ENCODE measurements around the gene CACHD1.

CACHD1 gene

GRCh38 chr1:64473367-64473766 is 3.4 kb downstream of the CACHD1 start:
- DNase-seq (ENCODE audit: low read depth) = no peak

DNA sequence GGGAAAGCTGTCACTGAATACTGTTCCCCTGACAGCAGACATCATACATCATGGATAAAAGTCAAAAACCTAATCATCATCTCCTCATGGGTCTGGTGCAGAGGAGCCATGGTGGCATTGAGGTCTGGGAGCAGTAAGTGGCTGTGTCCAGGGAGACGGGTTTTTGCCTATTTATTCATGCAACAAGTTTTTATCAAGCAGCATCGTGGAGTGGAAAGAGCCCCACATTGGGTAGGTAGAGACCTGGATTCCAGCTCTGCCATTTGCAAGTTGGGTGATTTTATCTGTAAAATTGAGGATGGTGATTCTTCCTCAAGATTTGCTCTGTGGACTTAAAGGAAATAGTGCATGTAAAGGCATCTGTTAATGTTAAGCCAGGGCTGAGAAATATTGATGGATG is 4.2 kb downstream of the CACHD1 start:
- no peak for DNase-seq (ENCODE audit: low read depth)

- DNase-seq (ENCODE audit: low read depth) = no peak
Observed at GRCh38 chr1:64474665-64475439, 4.9 kb downstream of the CACHD1 start.

- no peak for DNase-seq (ENCODE audit: low read depth)
Observed at GRCh38 chr1:64476251-64476952, 6.5 kb downstream of the CACHD1 start.

GRCh38 chr1:64478594-64479470 is 8.9 kb downstream of the CACHD1 start:
- DNase-seq (ENCODE audit: low read depth) = no peak

DNA sequence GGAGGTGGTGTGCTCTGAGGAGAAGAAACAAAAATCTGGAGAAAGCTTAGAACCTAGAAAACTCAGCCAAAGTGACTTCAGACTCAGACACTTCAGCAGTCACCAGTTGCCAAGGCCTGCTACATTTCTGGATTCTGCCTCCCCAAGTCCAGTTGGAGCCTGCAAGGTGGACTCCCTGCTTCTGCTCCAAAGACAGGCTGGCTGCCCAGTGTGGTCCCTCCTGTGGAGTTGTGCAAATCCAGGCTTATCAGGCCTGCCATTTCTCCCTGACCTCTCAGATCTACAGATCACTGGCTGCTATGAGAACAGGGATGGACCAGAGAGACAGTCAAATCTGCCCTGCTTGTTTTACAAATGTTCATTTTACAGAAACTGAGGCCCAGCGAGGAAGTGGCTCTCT is 9.9 kb downstream of the CACHD1 start:
- no peak for DNase-seq (ENCODE audit: low read depth)

DNA sequence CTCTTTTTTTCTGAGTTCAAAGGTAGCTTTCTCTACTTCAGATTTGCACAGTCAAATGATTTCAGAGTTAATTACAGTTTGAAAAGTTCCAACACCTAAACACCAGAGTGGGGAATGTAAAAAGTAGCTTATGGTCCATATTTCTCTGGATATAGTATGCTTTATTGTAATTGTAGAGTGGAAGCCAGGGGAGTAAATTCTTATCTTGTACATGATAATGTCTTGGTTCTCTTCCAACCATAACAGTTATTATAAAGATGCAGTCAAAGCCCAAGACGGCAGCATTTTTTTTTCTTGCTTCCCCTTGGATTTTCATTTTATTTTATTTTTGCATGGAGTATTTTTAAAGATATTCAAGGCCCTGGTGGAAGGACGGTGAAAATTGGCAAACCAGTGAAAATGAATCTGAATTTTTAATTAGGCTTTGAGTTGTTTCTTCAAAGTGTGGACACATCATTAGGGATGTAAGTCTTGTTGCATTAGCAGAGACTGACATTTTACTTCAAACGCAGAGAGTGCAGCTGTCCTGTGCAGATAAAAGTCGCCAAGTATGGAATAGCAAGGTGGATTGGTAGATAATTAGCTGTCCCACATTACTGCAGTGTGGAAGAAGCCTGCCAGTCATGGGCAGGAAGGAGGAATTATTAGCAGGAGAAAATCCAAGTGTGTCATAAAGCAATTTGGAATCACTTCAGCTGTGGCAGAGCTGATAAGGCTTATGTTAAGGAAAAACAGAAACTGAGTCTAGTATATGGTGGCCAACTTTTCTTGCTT is 11.3 kb downstream of the CACHD1 start:
- no peak for DNase-seq (ENCODE audit: low read depth)

DNA sequence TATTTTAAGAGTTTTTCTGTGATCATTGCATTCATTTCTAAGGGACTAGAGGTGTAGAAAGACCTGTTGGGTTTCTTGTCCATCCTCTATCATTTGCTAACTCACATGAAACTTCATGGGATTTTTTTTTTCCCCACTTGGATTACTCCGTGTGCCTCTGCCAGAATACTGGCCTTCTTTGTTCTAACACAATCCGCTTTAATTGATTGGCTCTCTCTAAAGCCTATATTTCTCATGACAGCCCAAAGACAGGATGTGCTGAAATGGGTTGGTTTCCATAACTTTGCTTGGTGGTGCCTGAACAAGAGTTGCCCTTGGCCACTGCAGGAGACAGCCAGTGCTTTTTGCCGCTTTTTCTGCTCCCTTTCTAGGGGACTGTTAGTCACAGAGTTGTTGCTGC is 12.2 kb downstream of the CACHD1 start:
- no peak for DNase-seq (ENCODE audit: low read depth)

DNA sequence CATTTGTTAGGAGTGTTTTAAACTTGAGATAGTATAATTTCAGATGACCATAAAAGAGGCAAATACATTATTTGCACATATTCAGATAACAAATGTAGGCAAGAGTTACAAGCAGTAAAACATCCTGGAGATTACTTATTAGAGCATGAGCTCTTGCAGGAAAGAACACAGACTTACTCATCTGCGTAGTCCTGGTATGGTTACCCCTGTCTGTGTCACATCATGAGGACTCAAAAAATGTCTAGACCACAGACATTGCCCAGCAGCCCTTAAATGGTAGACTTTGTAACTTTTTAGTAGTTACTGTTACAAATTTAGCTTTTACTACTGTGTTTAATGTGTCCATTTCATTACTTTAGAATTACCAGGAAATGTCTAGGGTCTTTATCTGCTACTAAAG is 12.8 kb downstream of the CACHD1 start:
- DNase-seq (ENCODE audit: low read depth) = no peak

GRCh38 chr1:64483731-64484414 is 13.9 kb downstream of the CACHD1 start:
- no peak for DNase-seq (ENCODE audit: low read depth)

GRCh38 chr1:64484651-64485050 is 14.7 kb downstream of the CACHD1 start:
- no peak for DNase-seq (ENCODE audit: low read depth)

GRCh38 chr1:64486193-64486592 is 16.3 kb downstream of the CACHD1 start:
- no peak for DNase-seq (ENCODE audit: low read depth)

DNA sequence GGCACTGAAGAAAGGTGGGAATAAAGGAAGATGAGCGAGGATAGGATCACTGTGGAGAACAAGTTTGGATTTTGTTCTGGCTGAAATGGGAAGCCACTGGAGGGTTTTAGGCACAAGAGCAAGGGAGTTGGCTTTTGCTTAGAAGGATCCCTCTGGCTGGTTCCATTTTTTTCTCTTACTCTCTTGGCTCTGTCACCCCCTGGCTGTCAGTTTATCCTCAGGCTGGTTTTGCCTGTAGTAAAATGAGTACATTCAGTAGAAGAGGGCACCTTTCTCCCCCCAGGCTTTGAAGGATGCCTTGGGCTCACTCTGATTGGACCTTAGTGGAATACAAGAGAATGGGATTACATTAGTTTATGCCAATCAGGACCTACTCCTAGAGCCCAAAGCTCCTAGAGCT is 17.1 kb downstream of the CACHD1 start:
- no peak for DNase-seq (ENCODE audit: low read depth)

- DNase-seq (ENCODE audit: low read depth) = no peak
Observed at GRCh38 chr1:64488862-64489261, 18.9 kb downstream of the CACHD1 start.

DNA sequence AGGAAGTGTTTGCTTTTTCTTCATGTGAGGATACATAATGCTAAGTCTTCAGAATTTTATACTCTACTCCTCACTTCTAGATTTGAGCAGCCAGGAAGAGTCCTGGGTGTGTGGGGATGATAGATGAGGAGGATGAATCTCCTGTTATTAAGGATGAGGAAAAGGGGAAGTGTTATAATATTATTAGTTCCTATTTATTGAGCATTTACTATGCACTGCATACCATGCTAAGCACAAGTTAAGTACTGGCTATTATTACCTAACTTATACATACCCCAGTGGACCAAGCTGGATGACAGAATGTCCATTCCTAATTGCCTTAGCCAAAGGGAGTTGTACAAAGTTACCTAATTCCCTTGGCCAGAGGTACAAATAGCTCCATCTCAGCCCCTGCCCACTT is 19.8 kb downstream of the CACHD1 start:
- DNase-seq (ENCODE audit: low read depth) = no peak

GRCh38 chr1:64490213-64490818 is 20.4 kb downstream of the CACHD1 start:
- DNase-seq (ENCODE audit: low read depth) = no peak

- DNase-seq (ENCODE audit: low read depth) = no peak
Observed at GRCh38 chr1:64492424-64492823, 22.5 kb downstream of the CACHD1 start.

- no peak for DNase-seq (ENCODE audit: low read depth)
Observed at GRCh38 chr1:64493831-64494230, 23.9 kb downstream of the CACHD1 start.

- DNase-seq (ENCODE audit: low read depth) = no peak
Observed at GRCh38 chr1:64494659-64495058, 24.7 kb downstream of the CACHD1 start.

DNA sequence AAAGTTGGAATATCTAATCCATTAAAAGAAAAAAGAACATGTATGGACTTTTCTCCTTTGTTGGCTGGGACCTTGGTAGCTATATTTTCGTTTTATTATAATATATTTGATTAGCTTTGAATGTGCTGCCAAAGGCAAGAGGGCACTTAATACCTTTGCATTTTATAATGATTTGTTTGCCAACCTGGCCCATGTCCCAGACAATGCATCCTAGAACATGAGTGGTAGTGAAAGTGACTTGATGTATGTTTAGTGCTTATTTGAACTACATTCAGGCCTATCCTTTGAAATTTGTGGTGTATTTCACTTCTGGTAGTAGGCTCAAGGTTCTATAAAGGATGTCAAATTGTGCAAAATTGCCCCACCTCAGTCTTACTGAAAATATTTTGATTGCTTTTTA is 25.9 kb downstream of the CACHD1 start:
- DNase-seq (ENCODE audit: low read depth) = no peak

- DNase-seq (ENCODE audit: low read depth) = no peak
Observed at GRCh38 chr1:64496606-64497005, 26.7 kb downstream of the CACHD1 start.
